SHP77 treated with DMSO at 0.1 percent for 48 hours (cell line): ENCODE data around the gene SPRING1.

Experiments
- DNase-seq: peaks from one replicate; lab custom pipeline; 2025; lab: John Stamatoyannopoulos, UW

SPRING1 gene

DNA sequence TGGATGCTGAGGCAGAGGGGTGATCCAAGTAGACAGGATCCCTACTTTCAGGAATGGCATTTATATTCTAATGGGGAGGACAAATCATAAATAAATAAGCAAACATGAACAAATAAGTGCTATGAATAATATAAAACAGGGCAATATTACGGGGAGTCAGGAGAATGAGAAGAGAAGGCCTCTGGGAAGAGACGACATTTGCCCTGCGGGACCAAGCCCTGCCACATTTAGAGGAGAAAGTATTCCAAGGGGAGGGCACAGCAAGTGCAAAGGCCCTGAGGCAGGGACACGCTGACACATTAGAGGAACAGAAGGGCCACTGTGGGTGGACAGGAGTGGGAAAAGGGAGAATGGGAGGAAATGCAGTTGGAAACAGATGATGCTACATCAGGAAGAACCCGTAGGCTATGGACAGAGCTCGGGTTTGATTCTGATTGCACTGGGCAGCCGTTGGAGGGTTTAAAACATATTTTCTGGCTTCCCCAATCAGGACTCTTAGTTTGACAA is 1.6 kb upstream of the SPRING1 start:
- DNase-seq: no peak

DNA sequence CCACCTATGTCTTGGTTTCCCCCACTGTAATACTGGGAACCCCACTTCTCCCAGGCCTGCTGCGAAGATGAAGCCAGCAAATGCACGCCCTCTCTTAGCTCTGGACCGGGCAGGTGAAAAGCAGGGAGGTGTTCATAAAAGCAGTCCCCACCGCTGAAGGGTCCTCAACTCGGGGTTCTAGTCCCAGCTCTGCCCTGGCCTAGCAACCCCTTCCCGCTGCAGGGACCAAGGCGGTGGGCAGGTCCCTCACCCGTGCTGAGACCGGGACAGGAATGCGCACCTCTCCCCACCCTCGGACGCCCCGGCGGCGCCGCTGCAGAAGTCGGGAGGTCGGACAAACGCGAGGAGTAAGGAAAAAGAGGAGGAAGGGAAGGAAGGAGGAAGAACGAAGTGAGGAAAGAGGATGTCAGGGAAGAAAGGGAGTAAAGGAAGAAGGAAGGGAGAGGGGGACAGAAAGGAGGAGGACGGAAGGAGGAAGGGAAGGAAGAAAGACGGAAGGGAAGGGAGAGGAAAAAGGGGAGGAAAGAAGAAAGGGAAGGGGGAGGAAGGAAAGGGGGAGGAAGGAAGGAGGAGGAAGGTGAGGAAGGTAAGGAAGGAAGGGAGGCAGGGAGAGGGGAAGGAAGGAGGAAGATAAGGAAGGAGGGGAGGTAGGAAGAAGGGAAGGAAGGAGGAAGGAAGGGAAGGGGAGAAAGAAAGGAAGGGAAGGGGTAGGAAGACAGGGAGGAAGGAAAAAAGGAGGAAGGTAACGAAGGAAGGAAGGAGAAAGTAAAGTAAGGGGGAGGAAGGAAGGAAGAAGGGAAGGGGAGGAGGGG is 701 bp downstream of the SPRING1 start:
- no peak for DNase-seq

GRCh38 chr12:116735951-116736599 is 1.8 kb downstream of the SPRING1 start:
- DNase-seq: no peak

- no peak for DNase-seq
These were observed 2.8 kb downstream of the SPRING1 start for GRCh38 chr12:116735084-116735483.

- no peak for DNase-seq
These were observed 3.6 kb downstream of the SPRING1 start for GRCh38 chr12:116734156-116734768.

DNA sequence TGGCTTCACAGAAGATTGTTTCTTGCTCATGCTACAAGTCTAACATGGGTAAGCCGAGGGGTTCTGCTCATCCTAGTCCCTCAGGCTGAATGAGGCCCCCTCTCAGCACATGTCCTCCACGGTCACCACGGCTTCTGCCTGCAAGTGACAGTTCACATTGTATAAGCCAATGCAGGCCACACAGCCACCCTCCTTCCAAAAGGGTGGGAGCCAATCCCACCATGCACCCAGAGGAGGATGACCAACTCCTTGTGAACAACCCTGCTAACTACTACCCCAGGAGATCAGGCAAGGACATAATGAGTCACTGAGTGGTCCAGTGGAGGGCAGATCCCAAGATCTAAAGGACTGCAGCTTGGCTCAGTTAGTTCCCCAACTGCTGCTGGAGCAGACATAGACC is 6.1 kb downstream of the SPRING1 start:
- DNase-seq: no peak

GRCh38 chr12:116727891-116728290 is 10.0 kb downstream of the SPRING1 start:
- no peak for DNase-seq

GRCh38 chr12:116727261-116727660 is 10.6 kb downstream of the SPRING1 start:
- DNase-seq: no peak

GRCh38 chr12:116726694-116727093 is 11.2 kb downstream of the SPRING1 start:
- DNase-seq: no peak

GRCh38 chr12:116722245-116722644 is 15.6 kb downstream of the SPRING1 start:
- DNase-seq: no peak

GRCh38 chr12:116719731-116720528 is 17.9 kb downstream of the SPRING1 start:
- peak; percentile 79 for DNase-seq

DNA sequence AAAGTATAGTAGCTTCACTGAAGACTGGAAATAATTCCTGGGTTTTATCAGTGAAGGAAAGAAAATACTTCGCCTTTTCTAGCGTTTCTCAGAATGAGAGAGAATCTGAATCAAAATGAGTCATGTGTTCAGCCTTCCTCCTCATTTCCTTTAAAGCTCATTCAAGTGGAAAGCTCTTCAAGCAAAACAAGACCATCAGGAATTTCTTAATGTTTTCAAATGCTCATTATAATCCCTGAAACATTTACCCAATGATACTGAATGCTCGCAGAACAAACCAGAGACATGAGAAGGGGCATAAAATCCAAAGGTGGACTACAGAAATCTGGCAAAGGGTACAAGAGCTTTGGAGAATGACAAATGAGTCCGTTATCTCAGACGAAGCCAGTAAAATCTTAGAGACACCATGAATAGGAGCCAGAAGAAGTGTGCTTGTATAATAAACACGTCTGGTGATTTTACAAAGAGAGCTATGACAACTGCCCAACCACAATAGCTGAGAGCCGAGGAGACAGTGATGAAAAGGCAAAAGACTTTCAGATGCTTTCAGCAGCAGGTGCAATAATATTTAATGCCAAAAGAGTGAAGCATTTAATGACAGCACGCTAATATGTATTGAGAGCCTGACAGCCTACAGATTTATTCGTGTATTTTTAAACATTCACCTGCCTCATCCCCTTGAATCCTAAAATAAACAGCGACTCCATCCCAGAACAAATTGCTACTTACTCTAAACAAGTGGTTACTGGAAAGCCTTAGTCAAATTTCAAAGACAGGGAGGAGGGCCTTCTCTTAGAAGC is 19.0 kb downstream of the SPRING1 start:
- DNase-seq: peak; percentile 96

DNA sequence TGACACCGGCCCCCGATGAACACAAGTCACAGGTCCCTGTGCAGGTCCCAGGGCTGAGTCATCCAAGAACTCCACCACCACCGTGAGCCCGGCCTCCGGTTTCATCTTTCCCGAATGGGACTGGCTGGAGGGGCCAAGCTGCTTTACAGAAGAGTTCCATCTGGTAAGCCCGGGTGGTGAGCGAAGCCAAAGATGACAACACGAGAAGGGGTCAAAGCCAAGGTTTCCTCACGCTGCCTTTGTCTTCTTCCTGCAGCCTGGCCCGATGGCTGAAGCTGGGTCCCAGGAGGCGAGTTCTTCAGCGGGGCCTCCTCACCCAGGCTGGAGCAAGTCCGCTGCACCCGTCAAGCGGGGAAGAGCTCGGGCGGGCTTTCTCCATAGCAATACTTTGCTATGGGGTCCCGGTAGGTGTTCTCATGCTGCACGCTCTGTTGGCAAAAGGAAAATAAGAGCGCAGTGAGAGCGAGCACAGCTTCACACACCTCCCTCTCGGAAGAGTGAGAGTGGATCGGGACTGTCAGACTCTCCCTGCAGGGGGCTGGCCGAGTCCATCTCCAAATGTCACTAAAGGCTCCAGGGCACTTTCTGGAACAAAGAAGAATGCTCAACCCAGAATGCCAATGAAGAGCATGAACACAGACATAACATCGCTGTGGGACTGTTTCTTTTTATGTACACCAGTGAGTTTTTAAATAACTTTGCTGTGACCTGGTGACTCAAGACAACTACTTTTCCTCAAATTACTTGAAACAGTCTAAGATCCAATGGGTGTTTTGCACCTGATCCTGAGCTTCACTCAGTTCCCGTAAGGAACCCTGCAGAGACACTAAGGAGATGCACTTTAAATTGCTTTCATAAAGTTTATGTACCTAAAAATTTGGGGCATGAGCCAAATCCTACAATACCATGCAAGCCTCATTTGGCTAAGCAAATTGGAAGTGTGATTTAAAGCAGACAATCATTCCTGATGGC is 20.1 kb downstream of the SPRING1 start:
- no peak for DNase-seq

DNA sequence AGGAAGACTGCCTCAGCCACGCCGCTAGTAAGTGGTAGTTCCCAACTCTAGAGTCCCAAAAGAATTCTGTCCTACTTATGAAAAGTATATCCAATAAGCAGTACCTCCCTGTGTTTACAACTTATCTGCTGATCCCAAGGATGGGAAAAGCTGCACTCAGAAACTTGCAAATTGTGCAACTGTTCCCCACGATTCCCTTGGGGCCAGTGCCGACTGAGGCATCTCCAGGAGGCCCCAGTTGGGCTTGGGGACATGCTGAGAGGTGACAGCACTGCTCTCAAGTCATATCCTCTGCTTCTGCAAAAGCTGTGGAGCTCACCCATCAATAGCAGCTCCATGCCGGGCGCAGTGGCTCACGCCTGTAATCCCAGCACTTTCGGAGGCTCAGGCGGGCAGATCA is 23.7 kb downstream of the SPRING1 start:
- no peak for DNase-seq

DNA sequence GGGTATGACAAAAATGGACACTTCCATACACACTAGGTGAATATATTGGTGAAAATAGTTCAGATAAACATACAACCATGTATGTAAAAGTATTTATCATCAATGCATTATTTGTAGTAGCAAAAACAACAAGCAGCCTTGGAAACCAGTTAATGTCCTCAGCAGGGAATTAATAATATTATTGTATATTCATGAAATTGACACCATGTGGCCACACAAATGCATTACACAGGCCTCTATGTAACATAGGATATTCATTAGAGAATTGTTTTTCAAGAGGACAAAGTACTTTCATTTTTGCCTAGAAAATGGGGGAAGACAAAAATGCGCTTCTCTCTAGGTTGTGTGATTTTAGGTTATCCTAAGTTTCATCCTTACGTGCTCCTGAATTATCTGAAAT is 24.3 kb downstream of the SPRING1 start:
- DNase-seq: no peak

GRCh38 chr12:116712458-116713303 is 25.2 kb downstream of the SPRING1 start:
- DNase-seq: no peak

DNA sequence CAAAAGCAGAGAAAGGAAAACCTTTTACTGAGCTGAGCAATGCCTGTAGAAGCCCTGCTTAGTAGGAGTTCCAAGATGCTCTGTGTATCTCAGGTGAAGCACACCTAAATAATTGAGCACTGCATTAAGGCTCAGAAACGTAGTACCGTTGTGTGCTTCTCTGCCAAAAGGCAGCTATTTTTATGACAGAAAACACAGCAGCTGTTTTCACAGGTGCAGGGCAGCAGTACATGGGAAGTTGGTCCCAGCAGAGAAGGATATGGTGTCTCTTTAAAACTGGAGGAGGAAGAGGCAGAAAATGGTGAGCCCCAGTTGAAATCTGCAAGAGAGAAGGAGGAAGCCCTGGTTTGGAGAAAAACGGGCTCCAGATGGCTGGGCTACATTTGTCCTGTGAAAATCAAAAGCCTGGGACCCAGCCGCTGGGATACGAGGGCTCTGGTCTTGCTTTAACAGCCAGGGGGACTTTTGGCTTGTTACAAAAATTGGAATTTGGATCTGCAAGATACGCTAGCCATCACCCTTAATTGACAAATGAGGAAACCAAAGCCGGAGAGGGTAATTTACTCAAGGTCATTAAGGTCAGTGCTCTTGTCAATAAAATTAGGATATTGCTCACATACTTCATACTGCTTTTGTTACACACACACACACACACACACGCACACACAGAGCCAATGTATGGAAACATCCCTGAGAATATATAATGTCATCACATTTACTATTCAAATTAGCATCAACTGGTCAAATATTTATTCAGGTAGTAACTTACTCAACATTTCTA is 27.3 kb downstream of the SPRING1 start:
- DNase-seq: peak; percentile 53

DNA sequence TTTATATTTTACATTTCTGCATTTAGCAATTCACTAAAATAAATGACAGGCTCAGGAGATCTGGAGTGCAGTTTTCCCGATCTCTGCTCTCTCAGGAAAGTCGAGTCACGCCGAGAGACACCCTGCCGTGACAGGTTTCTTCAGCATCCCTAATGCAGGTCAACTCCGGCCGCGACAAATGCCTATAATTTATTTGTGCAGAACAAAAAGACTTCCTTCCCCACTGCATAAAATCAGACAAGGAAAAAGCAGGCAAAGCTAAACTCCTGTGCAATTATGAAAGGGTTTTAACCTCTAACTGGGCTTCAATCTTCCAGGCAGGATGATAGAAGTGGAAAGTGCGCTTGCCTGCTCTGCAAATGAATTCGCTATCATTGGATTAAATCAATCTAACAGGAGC is 28.1 kb downstream of the SPRING1 start:
- DNase-seq: no peak
